Transverse colon (tissue), 4 donors: ENCODE data around the gene NQO2. TPM values are rescaled to one million over a fixed set of nuclear protein-coding genes. Genes with fewer than 3 reads are reported as not detected.

Source experiments
- DNase-seq: peaks from one replicate; pipeline ENCODE4 v3.0.0-alpha.2; 2019
- H3K27ac ChIP-seq, 4 donors: fragments of 200-600 bp; sonication (generic); 2 replicates each; pipeline ENCODE4 v1.5.1; 2016 to 2018; ENCODE audit warnings: inconsistent platforms in 4 of 4
- H3K27me3 ChIP-seq: fragments of 200-600 bp; sonication (generic); 2 replicates; pipeline ENCODE4 v1.5.1; 2017; ENCODE audit warnings: inconsistent platforms
- H3K36me3 ChIP-seq, 4 donors: fragments of 200-600 bp; sonication (generic); 2 replicates each; pipeline ENCODE4 v1.5.1; 2017 to 2019; ENCODE audit warnings: inconsistent platforms in 4 of 4
- H3K4me1 ChIP-seq, 4 donors: fragments of 200-600 bp; sonication (generic); 2 replicates each; pipeline ENCODE4 v1.5.1; 2017 to 2020; ENCODE audit warnings: inconsistent platforms in 4 of 4
- H3K4me3 ChIP-seq, 4 donors: fragments of 200-600 bp; sonication (generic); 1 replicate in 1 of 4; 2 replicates in 3 of 4; pipeline versions ENCODE4 v1.5.1 to v1.6.1; 2017 to 2019; ENCODE audit warnings: inconsistent platforms in 4 of 4
- H3K9me3 ChIP-seq, 2 donors: fragments of 200-600 bp; sonication (generic); 2 replicates each; pipeline ENCODE4 v1.5.1; 2017 to 2019; ENCODE audit warnings: inconsistent platforms in 2 of 2
- CTCF ChIP-seq, 5 experiments: fragments of 200-600 bp in 3 of 5; fragments of 450-650 bp in 2 of 5; sonication (generic) in 3 of 5; IDR thresholded peaks; 1 replicate in 2 of 5; 2 replicates in 3 of 5; pipeline ENCODE4 v1.5.1; 2016 to 2017; ENCODE audit warnings: antibody characterized with exemption in 5 of 5, inconsistent platforms in 3 of 5, mild to moderate bottlenecking in 2 of 5, moderate library complexity in 1 of 5
- EP300 ChIP-seq: sonication (generic); formaldehyde crosslinking; IDR thresholded peaks from one replicate; pipeline ENCODE4 v1.6.1; 2017; ENCODE audit warnings: antibody characterized with exemption, low read depth
- POLR2A ChIP-seq: fragments of 450-650 bp; IDR thresholded peaks from one replicate; pipeline ENCODE4 v1.6.1; 2016; ENCODE audit warnings: antibody characterized with exemption, mild to moderate bottlenecking, moderate library complexity
- POLR2AphosphoS5 ChIP-seq, 3 donors: sonication (generic); formaldehyde crosslinking; IDR thresholded peaks; one replicate each; pipeline ENCODE4 v1.6.1; 2016; ENCODE audit warnings: antibody characterized with exemption in 3 of 3
- WGBS, 2 donors: methylation state at CpG; one replicate each; pipeline ENCODE4 v1.1.5; 2018; ENCODE audit warnings: low coverage in 1 of 2; 5-methylcytosine and 5-hydroxymethylcytosine counted together
- in situ Hi-C, 4 donors: fragments of 200-750 bp; cut with MboI; loops; one replicate each; pipeline versions ENCODE4 v1.15.0 to v1.15.1; 2017; ENCODE audit warnings: low sequenced_read_pairs in 3 of 4, low pct_ligation_motif_present in 1 of 4, low pct_unique_long_range_greater_than_20kb in 1 of 4
- intact Hi-C: fragments of 100-400 bp; cut with DNase I; formaldehyde crosslinking; loops from one replicate; pipeline ENCODE4 v1.15.1; 2023; ENCODE audit warnings: low total_unique reads
- total RNA-seq, 4 donors: library from RNA; depleted of rRNA; stranded (reverse); fragments of >200 nt; gene quantifications; one replicate each; pipeline ENCODE4 v1.1.0, GENCODE V29; 2016

Gene NQO2
- total RNA-seq, 4 donors from 2014 or later, result 1.00 to 9.7 (median 7.2) TPM

- WGBS, 2 donors, result 91 to 94% methylated on average over 8 to 17 of the region's 17 CpGs
- no peak for TF ChIP-seq EP300
- no peak for TF ChIP-seq CTCF (IDR thresholded peaks at IDR 0.05)
- no peak for TF ChIP-seq POLR2A
- no peak for TF ChIP-seq POLR2AphosphoS5 (IDR thresholded peaks at IDR 0.05)
- H3K27ac ChIP-seq, result no peak overlapping the region
- peaks cover 10 to 55% (median 26%) of the 10 kb centered on the region in 4 donors for H3K4me1 ChIP-seq
- H3K27me3 ChIP-seq, result no peaks in the 10 kb centered on the region
- intact Hi-C loops (no loop called here), in situ Hi-C loops (no loop called here)
- no peaks in the 10 kb centered on the region for H3K36me3 ChIP-seq
- H3K4me3 ChIP-seq, result no peak overlapping the region
- DNase-seq, result no peak
- H3K9me3 ChIP-seq, result no peaks in the 10 kb centered on the region
Observed at GRCh38 chr6:2964793-2965505, 34.7 kb upstream of the NQO2 start.

- WGBS, 2 donors, result 77 to 92% methylated on average over 2 to 9 of the region's 9 CpGs
- intact Hi-C loops, result no loop called here
- no peaks in the 10 kb centered on the region for H3K27me3 ChIP-seq
- in situ Hi-C loops, result no loop called here
- H3K27ac ChIP-seq, result no peak overlapping the region
- TF ChIP-seq EP300, result no peak
- no peak for TF ChIP-seq CTCF (IDR thresholded peaks at IDR 0.05)
- TF ChIP-seq POLR2A, result no peak
- TF ChIP-seq POLR2AphosphoS5 (IDR thresholded peaks at IDR 0.05), result no peak
- H3K36me3 ChIP-seq, result no peaks in the 10 kb centered on the region
- peaks cover 8 to 47% (median 24%) of the 10 kb centered on the region in 4 donors for H3K4me1 ChIP-seq
- DNase-seq, result no peak
- no peaks in the 10 kb centered on the region for H3K9me3 ChIP-seq
- H3K4me3 ChIP-seq, result no peak overlapping the region
Observed at GRCh38 chr6:2966347-2966746, 33.3 kb upstream of the NQO2 start.

- intact Hi-C loops (no loop called here), in situ Hi-C loops (no loop called here)
- no peak for TF ChIP-seq EP300
- H3K27ac ChIP-seq, result peak overlapping the region in 3 of 4 donors; percentile 97 to 98 (median 98)
- no peaks in the 10 kb centered on the region for H3K27me3 ChIP-seq
- no peaks in the 10 kb centered on the region for H3K36me3 ChIP-seq
- 98 to 100% methylated on average over 4 to 7 of the region's 7 CpGs for WGBS, 2 donors
- no peaks in the 10 kb centered on the region for H3K9me3 ChIP-seq
- DNase-seq, result no peak
- no peak overlapping the region for H3K4me3 ChIP-seq
- H3K4me1 ChIP-seq, result peaks cover 0 to 41% (median 15%) of the 10 kb centered on the region in 4 donors
Observed at GRCh38 chr6:2967936-2968335, 31.8 kb upstream of the NQO2 start.

GRCh38 chr6:2968600-2969135 lies 31.0 kb upstream of the NQO2 start:
- Histone ChIP-seq H3K4me3 (no peak overlapping the region), H3K4me1 (peaks cover 0 to 36% (median 15%) of the 10 kb centered on the region in 4 donors), H3K36me3 (no peaks in the 10 kb centered on the region), H3K27me3 (no peaks in the 10 kb centered on the region), H3K9me3 (no peaks in the 10 kb centered on the region), H3K27ac (peak overlapping the region; percentile 97 to 99 (median 98))
- no peak for TF ChIP-seq POLR2A
- no peak for TF ChIP-seq EP300
- TF ChIP-seq POLR2AphosphoS5 (IDR thresholded peaks at IDR 0.05), result no peak
- TF ChIP-seq CTCF (IDR thresholded peaks at IDR 0.05), result no peak
- WGBS, 2 donors, result 79 to 82% methylated on average over 4 to 8 of the region's 8 CpGs
- no peak for DNase-seq
- in situ Hi-C loops (no loop called here), intact Hi-C loops (no loop called here)
